ENCODE measurements around the gene PBX1.

- TF ChIP-seq ZNF274 (IDR thresholded peaks at IDR 0.05; ENCODE audit: low read length) = no peak
- no peak for TF ChIP-seq ZNF274 (tag by site-specific recombination; IDR thresholded peaks at IDR 0.05; ENCODE audit: borderline replicate concordance)
- TF ChIP-seq CTCF (tag by site-specific recombination; IDR thresholded peaks at IDR 0.05) = no peak
These were observed 144.5 kb downstream of the PBX1 start for GRCh38 chr1:164703463-164703862.
